ENCODE measurements around the gene NUTF2. TPM values are rescaled to one million over a fixed set of nuclear protein-coding genes. Genes with fewer than 3 reads are reported as not detected.
A peak's percentile ranks its signal among the peaks of the same experiment; 100 is the strongest.

The NUTF2 gene
- polyA plus RNA-seq, 3 donors = 64.2 to 104 (median 90.3) TPM

DNA sequence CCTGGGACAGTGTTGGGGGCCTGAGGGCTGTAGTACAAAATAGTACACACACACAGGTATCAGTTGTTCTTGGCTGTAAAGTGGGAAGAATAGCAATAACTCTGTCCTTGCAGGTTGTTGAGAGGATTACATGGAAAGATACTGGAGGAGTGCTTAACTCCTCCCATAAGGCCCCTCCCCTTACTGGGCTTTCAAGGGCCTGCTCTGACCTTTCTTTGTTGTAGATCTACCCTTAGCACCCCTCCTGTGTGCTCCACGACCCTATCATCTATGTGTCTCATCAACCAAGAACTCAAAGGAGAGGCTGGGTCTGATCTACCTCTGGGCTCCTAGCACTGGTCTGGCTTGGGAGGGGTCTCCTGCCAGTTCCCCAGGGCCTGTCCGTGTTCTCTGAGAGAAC lies 17.9 kb downstream of the NUTF2 start:
- no peaks in the 10 kb centered on the region for H3K9me3 ChIP-seq (replicated peaks in 1 of 2; ENCODE audit: control insufficient read depth in 1 of 2, insufficient read depth in 1 of 2, low read length in 2 of 2)
- H3K9me3 Mint-ChIP-seq = peaks cover 0 to 2% (median 0%) of the 10 kb centered on the region in 7 donors
- peaks cover 34 to 82% of the 10 kb centered on the region in 2 donors for H3K36me3 ChIP-seq (replicated peaks in 1 of 2; ENCODE audit: control insufficient read depth in 1 of 2, insufficient read depth in 2 of 2, low read length in 2 of 2)
- H3K4me3 ChIP-seq (replicated peaks in 1 of 3; ENCODE audit: low read depth in 2 of 3, low read length in 3 of 3) = no peak overlapping the region
- H3K4me1 ChIP-seq (ENCODE audit: control insufficient read depth in 1 of 2, insufficient read depth in 2 of 2, low read length in 2 of 2) = peaks cover 0 to 5% of the 10 kb centered on the region in 2 donors
- no peak overlapping the region for H3K4me3 Mint-ChIP-seq
- intact Hi-C loops (cut with micrococcal nuclease) = no loop called here
- H3K27me3 ChIP-seq (ENCODE audit: control insufficient read depth in 2 of 2, insufficient read depth in 2 of 2, low read length in 2 of 2) = no peaks in the 10 kb centered on the region
- H3K4me2 ChIP-seq (replicated peaks; ENCODE audit: extremely low read depth, low read length, poor library complexity, severe bottlenecking) = no peak overlapping the region
- no peak overlapping the region for H2AFZ ChIP-seq (ENCODE audit: insufficient read depth, low read depth, low read length, poor library complexity, severe bottlenecking)
- H3K36me3 Mint-ChIP-seq = peaks cover 42 to 63% of the 10 kb centered on the region in 2 donors
- peaks cover 46% of the 10 kb centered on the region for H3K79me2 ChIP-seq (ENCODE audit: insufficient read depth, low read length)
- no peak overlapping the region for H3K9ac ChIP-seq (ENCODE audit: insufficient read depth, low read length, poor library complexity, severe bottlenecking)
- peak overlapping the region in 1 of 2 donors; percentile 36 for H3K27ac ChIP-seq (ENCODE audit: low read depth in 1 of 2, low read length in 2 of 2)
- H3K27ac Mint-ChIP-seq = peak overlapping the region in 3 of 7 donors; percentile 21 to 73 (median 61)
- no peak for DNase-seq
- WGBS (ENCODE audit: insufficient coverage) = 92% methylated on average over 2 of the region's 2 CpGs
- no peaks in the 10 kb centered on the region for H3K27me3 Mint-ChIP-seq (ENCODE audit: low read depth in 3 of 3)
- H4K20me1 ChIP-seq (ENCODE audit: insufficient read depth, low read length) = peaks cover 12% of the 10 kb centered on the region
- H3K4me1 Mint-ChIP-seq = peaks cover 7% of the 10 kb centered on the region
- TF ChIP-seq, protein P1, sequence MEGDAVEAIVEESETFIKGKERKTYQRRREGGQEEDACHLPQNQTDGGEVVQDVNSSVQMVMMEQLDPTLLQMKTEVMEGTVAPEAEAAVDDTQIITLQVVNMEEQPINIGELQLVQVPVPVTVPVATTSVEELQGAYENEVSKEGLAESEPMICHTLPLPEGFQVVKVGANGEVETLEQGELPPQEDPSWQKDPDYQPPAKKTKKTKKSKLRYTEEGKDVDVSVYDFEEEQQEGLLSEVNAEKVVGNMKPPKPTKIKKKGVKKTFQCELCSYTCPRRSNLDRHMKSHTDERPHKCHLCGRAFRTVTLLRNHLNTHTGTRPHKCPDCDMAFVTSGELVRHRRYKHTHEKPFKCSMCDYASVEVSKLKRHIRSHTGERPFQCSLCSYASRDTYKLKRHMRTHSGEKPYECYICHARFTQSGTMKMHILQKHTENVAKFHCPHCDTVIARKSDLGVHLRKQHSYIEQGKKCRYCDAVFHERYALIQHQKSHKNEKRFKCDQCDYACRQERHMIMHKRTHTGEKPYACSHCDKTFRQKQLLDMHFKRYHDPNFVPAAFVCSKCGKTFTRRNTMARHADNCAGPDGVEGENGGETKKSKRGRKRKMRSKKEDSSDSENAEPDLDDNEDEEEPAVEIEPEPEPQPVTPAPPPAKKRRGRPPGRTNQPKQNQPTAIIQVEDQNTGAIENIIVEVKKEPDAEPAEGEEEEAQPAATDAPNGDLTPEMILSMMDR (IDR thresholded peaks at IDR 0.05) = no peak

DNA sequence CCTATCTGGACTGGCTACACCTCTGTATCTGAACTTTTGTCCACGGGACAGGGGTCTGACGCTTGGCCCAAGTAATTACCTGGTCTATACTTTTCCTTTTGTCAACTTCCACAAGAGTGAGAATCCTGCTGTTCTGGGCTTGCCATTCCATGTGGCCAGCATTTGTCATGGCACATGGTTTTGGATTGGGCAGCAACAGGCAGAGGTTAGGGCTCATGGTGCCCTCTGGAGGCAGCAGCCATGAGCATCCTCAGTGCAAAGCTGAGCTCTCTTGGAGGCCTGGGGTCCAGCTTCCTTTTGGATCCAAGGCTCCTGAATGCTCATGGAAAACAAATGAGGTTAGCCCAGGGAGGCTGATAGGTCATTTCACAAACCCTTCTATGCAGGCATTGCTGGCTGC lies 18.6 kb downstream of the NUTF2 start:
- H3K4me3 ChIP-seq (replicated peaks in 1 of 3; ENCODE audit: low read depth in 2 of 3, low read length in 3 of 3) = no peak overlapping the region
- Mint-ChIP-seq H3K4me1 (peaks cover 7% of the 10 kb centered on the region), H3K27me3 (ENCODE audit: low read depth in 3 of 3) (no peaks in the 10 kb centered on the region), H3K9me3 (peaks cover 0 to 2% (median 0%) of the 10 kb centered on the region in 7 donors), H3K36me3 (peaks cover 43 to 68% of the 10 kb centered on the region in 2 donors), H3K27ac (peak overlapping the region in 2 of 7 donors; percentile 50), H3K4me3 (no peak overlapping the region)
- no peaks in the 10 kb centered on the region for H3K9me3 ChIP-seq (replicated peaks in 1 of 2; ENCODE audit: control insufficient read depth in 1 of 2, insufficient read depth in 1 of 2, low read length in 2 of 2)
- TF ChIP-seq, protein P1 (IDR thresholded peaks at IDR 0.05) = peak; percentile 24
- H3K4me1 ChIP-seq (ENCODE audit: control insufficient read depth in 1 of 2, insufficient read depth in 2 of 2, low read length in 2 of 2) = peaks cover 0 to 5% of the 10 kb centered on the region in 2 donors
- intact Hi-C loops (cut with micrococcal nuclease) = no loop called here
- H2AFZ ChIP-seq (ENCODE audit: insufficient read depth, low read depth, low read length, poor library complexity, severe bottlenecking) = no peak overlapping the region
- WGBS (ENCODE audit: insufficient coverage) = 100% methylated on average over 2 of the region's 2 CpGs
- H3K27ac ChIP-seq (ENCODE audit: low read depth in 1 of 2, low read length in 2 of 2) = no peak overlapping the region
- peak in 2 of 3 donors; percentile 22 to 33 for DNase-seq
- peaks cover 39 to 86% of the 10 kb centered on the region in 2 donors for H3K36me3 ChIP-seq (replicated peaks in 1 of 2; ENCODE audit: control insufficient read depth in 1 of 2, insufficient read depth in 2 of 2, low read length in 2 of 2)
- no peak overlapping the region for H3K4me2 ChIP-seq (replicated peaks; ENCODE audit: extremely low read depth, low read length, poor library complexity, severe bottlenecking)
- H3K27me3 ChIP-seq (ENCODE audit: control insufficient read depth in 2 of 2, insufficient read depth in 2 of 2, low read length in 2 of 2) = no peaks in the 10 kb centered on the region
- H3K9ac ChIP-seq (ENCODE audit: insufficient read depth, low read length, poor library complexity, severe bottlenecking) = no peak overlapping the region
- H4K20me1 ChIP-seq (ENCODE audit: insufficient read depth, low read length) = peaks cover 12% of the 10 kb centered on the region
- peaks cover 41% of the 10 kb centered on the region for H3K79me2 ChIP-seq (ENCODE audit: insufficient read depth, low read length)
